SK-N-SH treated with all-trans-retinoic acid at 6 μM for 48 hours (cell line): ENCODE measurements around the gene TAS2R46.

Source experiments
- ATAC-seq: fragments of 200-7000 bp; cut with Tn5 transposase; 3 replicates; pipeline ENCODE4 v1.9.1; 2020; ENCODE audit warnings: mild to moderate bottlenecking, moderate library complexity
- ARNTL ChIP-seq: fragments of 450-650 bp; formaldehyde crosslinking; IDR thresholded peaks from 2 replicates; pipeline ENCODE4 v1.5.0; 2020; ENCODE audit warnings: low read depth, mild to moderate bottlenecking, moderate library complexity, borderline replicate concordance
- CSDC2 ChIP-seq: fragments of 250-450 bp; sonication (Bioruptor Pico); IDR thresholded peaks from 2 replicates; pipeline ENCODE4 v1.5.0; 2020; ENCODE audit warnings: mild to moderate bottlenecking, moderate library complexity
- ESRRG ChIP-seq: fragments of 250-450 bp; sonication (Bioruptor Pico); IDR thresholded peaks from 2 replicates; pipeline ENCODE4 v1.6.1; 2021; ENCODE audit warnings: mild to moderate bottlenecking
- OSR1 ChIP-seq: fragments of 250-450 bp; sonication (Bioruptor Pico); IDR thresholded peaks from 2 replicates; pipeline ENCODE4 v1.8.0; 2022; ENCODE audit warnings: moderate library complexity, mild to moderate bottlenecking, inconsistent platforms
- PPARA ChIP-seq: fragments of 250-450 bp; sonication (Bioruptor Pico); IDR thresholded peaks from 2 replicates; pipeline ENCODE4 v1.5.0; 2020; ENCODE audit warnings: mild to moderate bottlenecking, borderline replicate concordance
- SNAI2 ChIP-seq: fragments of 250-450 bp; sonication (Bioruptor Pico); IDR thresholded peaks from 2 replicates; pipeline ENCODE4 v1.5.0; 2020; ENCODE audit warnings: mild to moderate bottlenecking, moderate library complexity
- TOX ChIP-seq: fragments of 250-450 bp; sonication (Bioruptor Pico); IDR thresholded peaks from 2 replicates; pipeline ENCODE4 v1.8.0; 2021; ENCODE audit warnings: mild to moderate bottlenecking, moderate library complexity, borderline replicate concordance
- ZC3H10 ChIP-seq: fragments of 250-450 bp; sonication (Bioruptor Pico); IDR thresholded peaks from 2 replicates; pipeline ENCODE4 v1.5.1; 2021; ENCODE audit warnings: mild to moderate bottlenecking, moderate library complexity
- ZFP3 ChIP-seq: fragments of 250-450 bp; sonication (Bioruptor Pico); IDR thresholded peaks from 2 replicates; pipeline ENCODE4 v1.5.0; 2020; ENCODE audit warnings: mild to moderate bottlenecking, moderate library complexity
- ZNF565 ChIP-seq: fragments of 450-650 bp; formaldehyde crosslinking; conservative IDR thresholded peaks from 2 replicates; pipeline ENCODE4 v1.5.0; 2020; ENCODE audit warnings: low read depth, mild to moderate bottlenecking, moderate library complexity
- ZNF8 ChIP-seq: fragments of 450-650 bp; formaldehyde crosslinking; IDR thresholded peaks from 2 replicates; pipeline ENCODE4 v1.5.0; 2020; ENCODE audit warnings: mild to moderate bottlenecking, moderate library complexity
- TF ChIP-seq, protein P1 (sequence below): fragments of 250-450 bp; sonication (Bioruptor Pico); IDR thresholded peaks from 2 replicates; pipeline ENCODE4 v1.5.1; 2021; ENCODE audit warnings: mild to moderate bottlenecking, moderate library complexity
- TF ChIP-seq, protein P2 (sequence below): fragments of 250-450 bp; sonication (Bioruptor Pico); IDR thresholded peaks from 2 replicates; pipeline ENCODE4 v1.5.0; 2020; ENCODE audit warnings: mild to moderate bottlenecking, moderate library complexity
- TF ChIP-seq, protein P3 (sequence below): fragments of 250-450 bp; sonication (Bioruptor Pico); IDR thresholded peaks from 2 replicates; pipeline ENCODE4 v1.8.0; 2021; ENCODE audit warnings: low read depth, mild to moderate bottlenecking, moderate library complexity, borderline replicate concordance

Gene TAS2R46

DNA sequence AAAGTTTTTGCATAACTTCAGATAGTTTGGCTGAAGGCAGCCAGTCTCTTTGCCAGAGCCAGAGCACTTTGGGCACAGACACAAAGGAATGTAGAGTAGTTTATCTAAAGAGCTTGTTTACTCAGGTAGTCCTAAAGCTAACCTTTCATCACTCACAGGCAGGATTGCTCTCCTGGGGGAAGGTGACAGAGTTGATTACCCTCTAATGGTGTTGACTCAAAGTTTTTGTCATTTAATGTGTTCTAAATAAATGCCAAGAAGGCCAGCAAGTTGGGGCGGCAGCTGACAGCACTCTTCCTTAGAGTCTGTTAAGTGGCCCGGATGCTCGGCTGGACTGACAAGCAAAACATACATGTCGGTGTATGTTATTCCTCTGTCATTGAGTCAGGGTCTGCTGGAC is 9.3 kb upstream of the TAS2R46 start (continued):
- TF ChIP-seq, protein P1, sequence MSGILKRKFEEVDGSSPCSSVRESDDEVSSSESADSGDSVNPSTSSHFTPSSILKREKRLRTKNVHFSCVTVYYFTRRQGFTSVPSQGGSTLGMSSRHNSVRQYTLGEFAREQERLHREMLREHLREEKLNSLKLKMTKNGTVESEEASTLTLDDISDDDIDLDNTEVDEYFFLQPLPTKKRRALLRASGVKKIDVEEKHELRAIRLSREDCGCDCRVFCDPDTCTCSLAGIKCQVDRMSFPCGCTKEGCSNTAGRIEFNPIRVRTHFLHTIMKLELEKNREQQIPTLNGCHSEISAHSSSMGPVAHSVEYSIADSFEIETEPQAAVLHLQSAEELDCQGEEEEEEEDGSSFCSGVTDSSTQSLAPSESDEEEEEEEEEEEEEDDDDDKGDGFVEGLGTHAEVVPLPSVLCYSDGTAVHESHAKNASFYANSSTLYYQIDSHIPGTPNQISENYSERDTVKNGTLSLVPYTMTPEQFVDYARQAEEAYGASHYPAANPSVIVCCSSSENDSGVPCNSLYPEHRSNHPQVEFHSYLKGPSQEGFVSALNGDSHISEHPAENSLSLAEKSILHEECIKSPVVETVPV: no peak

DNA sequence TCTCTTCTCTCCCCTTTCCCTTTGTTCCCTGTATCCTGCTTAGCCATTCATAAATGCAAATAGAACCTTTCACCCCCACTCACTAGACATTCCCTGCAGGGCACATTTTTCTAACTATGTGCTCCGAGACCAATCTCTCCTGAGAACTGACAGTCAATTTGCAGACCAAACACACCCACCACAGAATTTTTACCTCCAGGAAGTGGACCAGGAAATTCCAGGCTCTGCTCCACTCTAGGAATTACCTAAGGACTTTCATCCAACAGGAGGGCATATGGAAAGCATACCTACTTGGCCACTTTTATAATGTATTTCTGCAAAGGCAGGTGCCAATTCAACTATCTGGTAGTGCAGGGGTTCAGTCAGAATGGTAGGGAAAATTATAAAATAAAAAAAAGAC is 8.9 kb upstream of the TAS2R46 start:
- ATAC-seq: no peak
- TF ChIP-seq SNAI2 (CRISPR knock-in tag): no peak
- no peak for TF ChIP-seq ZNF565 (CRISPR knock-in tag)
- TF ChIP-seq, protein P2, sequence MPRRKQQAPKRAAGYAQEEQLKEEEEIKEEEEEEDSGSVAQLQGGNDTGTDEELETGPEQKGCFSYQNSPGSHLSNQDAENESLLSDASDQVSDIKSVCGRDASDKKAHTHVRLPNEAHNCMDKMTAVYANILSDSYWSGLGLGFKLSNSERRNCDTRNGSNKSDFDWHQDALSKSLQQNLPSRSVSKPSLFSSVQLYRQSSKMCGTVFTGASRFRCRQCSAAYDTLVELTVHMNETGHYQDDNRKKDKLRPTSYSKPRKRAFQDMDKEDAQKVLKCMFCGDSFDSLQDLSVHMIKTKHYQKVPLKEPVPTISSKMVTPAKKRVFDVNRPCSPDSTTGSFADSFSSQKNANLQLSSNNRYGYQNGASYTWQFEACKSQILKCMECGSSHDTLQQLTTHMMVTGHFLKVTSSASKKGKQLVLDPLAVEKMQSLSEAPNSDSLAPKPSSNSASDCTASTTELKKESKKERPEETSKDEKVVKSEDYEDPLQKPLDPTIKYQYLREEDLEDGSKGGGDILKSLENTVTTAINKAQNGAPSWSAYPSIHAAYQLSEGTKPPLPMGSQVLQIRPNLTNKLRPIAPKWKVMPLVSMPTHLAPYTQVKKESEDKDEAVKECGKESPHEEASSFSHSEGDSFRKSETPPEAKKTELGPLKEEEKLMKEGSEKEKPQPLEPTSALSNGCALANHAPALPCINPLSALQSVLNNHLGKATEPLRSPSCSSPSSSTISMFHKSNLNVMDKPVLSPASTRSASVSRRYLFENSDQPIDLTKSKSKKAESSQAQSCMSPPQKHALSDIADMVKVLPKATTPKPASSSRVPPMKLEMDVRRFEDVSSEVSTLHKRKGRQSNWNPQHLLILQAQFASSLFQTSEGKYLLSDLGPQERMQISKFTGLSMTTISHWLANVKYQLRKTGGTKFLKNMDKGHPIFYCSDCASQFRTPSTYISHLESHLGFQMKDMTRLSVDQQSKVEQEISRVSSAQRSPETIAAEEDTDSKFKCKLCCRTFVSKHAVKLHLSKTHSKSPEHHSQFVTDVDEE (CRISPR knock-in tag): no peak
- no peak for TF ChIP-seq ZFP3
- no peak for TF ChIP-seq ARNTL (CRISPR knock-in tag)
- TF ChIP-seq TOX (CRISPR knock-in tag): no peak
- TF ChIP-seq OSR1 (CRISPR knock-in tag): no peak
- TF ChIP-seq, protein P3, sequence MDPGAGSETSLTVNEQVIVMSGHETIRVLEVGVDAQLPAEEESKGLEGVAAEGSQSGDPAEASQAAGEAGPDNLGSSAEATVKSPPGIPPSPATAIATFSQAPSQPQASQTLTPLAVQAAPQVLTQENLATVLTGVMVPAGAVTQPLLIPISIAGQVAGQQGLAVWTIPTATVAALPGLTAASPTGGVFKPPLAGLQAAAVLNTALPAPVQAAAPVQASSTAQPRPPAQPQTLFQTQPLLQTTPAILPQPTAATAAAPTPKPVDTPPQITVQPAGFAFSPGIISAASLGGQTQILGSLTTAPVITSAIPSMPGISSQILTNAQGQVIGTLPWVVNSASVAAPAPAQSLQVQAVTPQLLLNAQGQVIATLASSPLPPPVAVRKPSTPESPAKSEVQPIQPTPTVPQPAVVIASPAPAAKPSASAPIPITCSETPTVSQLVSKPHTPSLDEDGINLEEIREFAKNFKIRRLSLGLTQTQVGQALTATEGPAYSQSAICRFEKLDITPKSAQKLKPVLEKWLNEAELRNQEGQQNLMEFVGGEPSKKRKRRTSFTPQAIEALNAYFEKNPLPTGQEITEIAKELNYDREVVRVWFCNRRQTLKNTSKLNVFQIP (CRISPR knock-in tag): no peak

DNA sequence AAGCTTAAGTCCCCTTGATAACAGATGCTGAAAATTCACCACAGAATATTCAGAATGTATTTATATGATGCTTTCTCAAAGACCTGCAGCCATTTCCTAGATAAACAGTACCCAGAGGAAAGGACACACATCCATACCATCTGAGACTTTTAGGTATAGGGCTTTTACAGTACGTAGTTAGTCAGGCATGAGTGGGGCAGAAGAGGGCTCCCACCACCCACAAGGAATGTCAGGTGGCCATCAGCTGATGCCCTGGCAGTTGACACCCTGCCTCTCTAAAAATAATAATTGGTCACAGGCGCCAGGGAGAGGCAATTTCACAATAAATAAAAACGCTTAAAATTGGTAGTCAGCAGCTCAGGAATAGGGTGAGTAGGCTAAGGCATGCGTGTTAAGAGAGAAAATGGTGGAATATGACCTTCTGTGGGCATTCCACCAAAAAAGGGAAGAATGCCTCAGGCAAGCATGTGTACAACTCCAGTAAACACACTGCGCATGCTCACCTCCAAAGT is 7.8 kb upstream of the TAS2R46 start:
- ATAC-seq: no peak
- TF ChIP-seq ZFP3 (no peak), ZNF8 (no peak), ARNTL (CRISPR knock-in tag) (no peak), ZNF565 (CRISPR knock-in tag) (no peak), PPARA (CRISPR knock-in tag) (no peak), TOX (CRISPR knock-in tag) (no peak), CSDC2 (CRISPR knock-in tag) (no peak)
- TF ChIP-seq, protein P3 (CRISPR knock-in tag): no peak
- TF ChIP-seq, protein P1: no peak
- TF ChIP-seq, protein P2 (CRISPR knock-in tag): no peak

DNA sequence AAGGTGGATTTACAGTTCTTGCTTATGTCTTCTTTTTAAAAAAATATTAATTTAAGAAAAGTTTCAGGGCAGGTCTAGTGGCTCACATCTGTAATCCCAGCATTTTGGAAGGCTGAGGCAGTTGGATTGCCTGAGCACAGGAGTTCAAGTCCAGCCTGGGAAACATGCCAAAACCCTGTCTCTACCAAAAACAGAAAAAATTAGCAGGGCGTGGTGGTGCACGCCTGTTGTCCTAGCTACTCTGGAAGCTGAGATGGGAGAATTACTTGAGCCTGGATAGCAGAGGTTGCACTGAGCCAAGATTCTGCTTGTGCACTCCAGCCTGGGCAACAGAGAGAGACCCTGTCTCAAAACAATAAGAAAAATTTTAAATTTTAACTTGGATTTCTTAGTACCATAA is 5.4 kb upstream of the TAS2R46 start:
- ATAC-seq: no peak
- TF ChIP-seq ESRRG (CRISPR knock-in tag): no peak
- TF ChIP-seq ZNF8: no peak
- TF ChIP-seq ZC3H10: no peak
